ENCODE results near the gene TRIM52. TPM values are rescaled to one million over a fixed set of nuclear protein-coding genes. Genes with fewer than 3 reads are reported as not detected.

The TRIM52 gene
- total and polyA plus RNA-seq, 9 of the 15 experiments (the other 6 are each of a cell fraction or from before 2014, with no cell fraction given): 3.3 to 21.9 (median 13.5) TPM

- no peak for TF ChIP-seq RREB1 (CRISPR knock-in tag; IDR thresholded peaks at IDR 0.05)
- TF ChIP-seq CREB3 (tag; conservative IDR thresholded peaks at IDR 0.05; ENCODE audit: low read depth): no peak
- no peak for TF ChIP-seq PURB (CRISPR knock-in tag; IDR thresholded peaks at IDR 0.05; ENCODE audit: low read depth)
- no peak for TF ChIP-seq CSDE1 (IDR thresholded peaks at IDR 0.05)
- TF ChIP-seq ZNF655 (CRISPR knock-in tag; IDR thresholded peaks at IDR 0.05): no peak
- TF ChIP-seq HOXB6 (CRISPR knock-in tag; IDR thresholded peaks at IDR 0.05; ENCODE audit: borderline replicate concordance): no peak
- TF ChIP-seq GABPA (tag; conservative IDR thresholded peaks at IDR 0.05; ENCODE audit: low read depth): no peak
- no peak for TF ChIP-seq TCF3 (CRISPR knock-in tag; IDR thresholded peaks at IDR 0.05)
- TF ChIP-seq CREB3L1 (IDR thresholded peaks at IDR 0.05; ENCODE audit: borderline replicate concordance, low read depth): peak; percentile 48; the same call in 1 of the 2 replicates
- peak; percentile 81 for TF ChIP-seq TAF7 (tag; IDR thresholded peaks at IDR 0.05)
- no peak for TF ChIP-seq E2F8 (IDR thresholded peaks at IDR 0.05; ENCODE audit: low read depth, partially characterized antibody)
Measured at GRCh38 chr5:181281077-181281983, 20.4 kb upstream of the TRIM52 start (continued).
